HepG2 (cell line): ENCODE data around the gene HEATR5B.

Source experiments
- EHMT2 ChIP-seq: fragments of 200-600 bp; sonication (generic); IDR thresholded peaks from 2 replicates; pipeline ENCODE4 v1.7.0; 2017; ENCODE audit warnings: antibody characterized with exemption, low read depth, low read length, borderline replicate concordance
- KDM1A ChIP-seq: IDR thresholded peaks from 2 replicates; pipeline ENCODE4 v1.6.1; 2016; ENCODE audit warnings: missing compliant biosample characterization
- POLR2AphosphoS5 ChIP-seq: IDR thresholded peaks from 2 replicates; pipeline ENCODE4 v1.6.1; 2012; ENCODE audit warnings: low read depth, low read length
- SUZ12 ChIP-seq: fragments of 150-350 bp; IDR thresholded peaks from 2 replicates; pipeline ENCODE4 v1.6.1; 2014; ENCODE audit warnings: low read depth, low read length
- TAF1 ChIP-seq: sonication (generic); formaldehyde crosslinking; IDR thresholded peaks from 2 replicates; pipeline ENCODE4 v1.4.0; 2020; ENCODE audit warnings: missing genetic modification reagents
- TCF7L2 ChIP-seq: IDR thresholded peaks from 2 replicates; pipeline ENCODE4 v1.6.1; 2011; ENCODE audit warnings: mild to moderate bottlenecking, low read depth, low read length, moderate library complexity
- TF ChIP-seq, protein P1 (sequence below): sonication (generic); formaldehyde crosslinking; IDR thresholded peaks from 2 replicates; pipeline ENCODE4 v1.4.0; 2020; ENCODE audit warnings: missing genetic modification reagents, mild to moderate bottlenecking, borderline replicate concordance
- TF ChIP-seq, protein P2 (sequence below): sonication (generic); formaldehyde crosslinking; IDR thresholded peaks from 2 replicates; pipeline ENCODE4 v1.5.1; 2020; ENCODE audit warnings: missing genetic modification reagents, mild to moderate bottlenecking, borderline replicate concordance
- TF ChIP-seq, protein P3 (sequence below): sonication (generic); formaldehyde crosslinking; IDR thresholded peaks from 2 replicates; pipeline ENCODE4 v1.4.0; 2020; ENCODE audit warnings: low read depth, missing genetic modification reagents
- TF ChIP-seq, protein P4 (sequence below): sonication (generic); formaldehyde crosslinking; IDR thresholded peaks from 2 replicates; pipeline ENCODE4 v1.5.0; 2020; ENCODE audit warnings: mild to moderate bottlenecking, missing genetic modification reagents, moderate library complexity
- TF ChIP-seq, protein P5 (sequence below), 2 experiments: IDR thresholded peaks; 2 replicates each; pipeline ENCODE4 v1.6.1; 2011 to 2012; ENCODE audit warnings: low read length in 2 of 2, borderline replicate concordance in 1 of 2, low read depth in 1 of 2, mild to moderate bottlenecking in 1 of 2, moderate library complexity in 1 of 2

DNA sequence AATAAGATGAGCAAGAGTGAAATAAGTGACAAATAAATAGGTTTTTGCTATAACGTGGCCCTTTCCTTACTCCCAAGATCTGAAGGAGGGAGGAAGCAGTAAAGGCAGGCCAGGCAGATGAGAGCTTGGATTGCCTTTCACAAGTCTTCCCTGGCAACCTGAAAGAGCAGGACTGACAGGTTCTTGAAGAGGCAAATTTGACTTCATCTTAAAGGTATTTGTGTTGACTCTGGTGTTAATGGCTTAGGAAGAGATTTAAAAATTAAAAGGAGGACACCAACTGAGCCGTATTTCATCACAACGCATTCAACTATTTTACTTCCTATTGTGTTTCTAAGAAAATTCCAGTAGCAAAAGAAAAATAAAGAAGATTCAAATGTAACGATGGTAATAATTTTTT lies 121.1 kb downstream of the HEATR5B start:
- TF ChIP-seq, protein P1, sequence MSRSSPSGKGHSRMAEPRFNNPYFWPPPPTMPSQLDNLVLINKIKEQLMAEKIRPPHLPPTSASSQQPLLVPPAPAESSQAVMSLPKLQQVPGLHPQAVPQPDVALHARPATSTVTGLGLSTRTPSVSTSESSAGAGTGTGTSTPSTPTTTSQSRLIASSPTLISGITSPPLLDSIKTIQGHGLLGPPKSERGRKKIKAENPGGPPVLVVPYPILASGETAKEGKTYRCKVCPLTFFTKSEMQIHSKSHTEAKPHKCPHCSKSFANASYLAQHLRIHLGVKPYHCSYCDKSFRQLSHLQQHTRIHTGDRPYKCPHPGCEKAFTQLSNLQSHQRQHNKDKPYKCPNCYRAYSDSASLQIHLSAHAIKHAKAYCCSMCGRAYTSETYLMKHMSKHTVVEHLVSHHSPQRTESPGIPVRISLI (CRISPR knock-in tag): no peak
- TF ChIP-seq KDM1A: no peak
- TF ChIP-seq, protein P2, sequence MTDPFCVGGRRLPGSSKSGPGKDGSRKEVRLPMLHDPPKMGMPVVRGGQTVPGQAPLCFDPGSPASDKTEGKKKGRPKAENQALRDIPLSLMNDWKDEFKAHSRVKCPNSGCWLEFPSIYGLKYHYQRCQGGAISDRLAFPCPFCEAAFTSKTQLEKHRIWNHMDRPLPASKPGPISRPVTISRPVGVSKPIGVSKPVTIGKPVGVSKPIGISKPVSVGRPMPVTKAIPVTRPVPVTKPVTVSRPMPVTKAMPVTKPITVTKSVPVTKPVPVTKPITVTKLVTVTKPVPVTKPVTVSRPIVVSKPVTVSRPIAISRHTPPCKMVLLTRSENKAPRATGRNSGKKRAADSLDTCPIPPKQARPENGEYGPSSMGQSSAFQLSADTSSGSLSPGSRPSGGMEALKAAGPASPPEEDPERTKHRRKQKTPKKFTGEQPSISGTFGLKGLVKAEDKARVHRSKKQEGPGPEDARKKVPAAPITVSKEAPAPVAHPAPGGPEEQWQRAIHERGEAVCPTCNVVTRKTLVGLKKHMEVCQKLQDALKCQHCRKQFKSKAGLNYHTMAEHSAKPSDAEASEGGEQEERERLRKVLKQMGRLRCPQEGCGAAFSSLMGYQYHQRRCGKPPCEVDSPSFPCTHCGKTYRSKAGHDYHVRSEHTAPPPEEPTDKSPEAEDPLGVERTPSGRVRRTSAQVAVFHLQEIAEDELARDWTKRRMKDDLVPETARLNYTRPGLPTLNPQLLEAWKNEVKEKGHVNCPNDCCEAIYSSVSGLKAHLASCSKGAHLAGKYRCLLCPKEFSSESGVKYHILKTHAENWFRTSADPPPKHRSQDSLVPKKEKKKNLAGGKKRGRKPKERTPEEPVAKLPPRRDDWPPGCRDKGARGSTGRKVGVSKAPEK (CRISPR knock-in tag): no peak
- TF ChIP-seq, protein P3, sequence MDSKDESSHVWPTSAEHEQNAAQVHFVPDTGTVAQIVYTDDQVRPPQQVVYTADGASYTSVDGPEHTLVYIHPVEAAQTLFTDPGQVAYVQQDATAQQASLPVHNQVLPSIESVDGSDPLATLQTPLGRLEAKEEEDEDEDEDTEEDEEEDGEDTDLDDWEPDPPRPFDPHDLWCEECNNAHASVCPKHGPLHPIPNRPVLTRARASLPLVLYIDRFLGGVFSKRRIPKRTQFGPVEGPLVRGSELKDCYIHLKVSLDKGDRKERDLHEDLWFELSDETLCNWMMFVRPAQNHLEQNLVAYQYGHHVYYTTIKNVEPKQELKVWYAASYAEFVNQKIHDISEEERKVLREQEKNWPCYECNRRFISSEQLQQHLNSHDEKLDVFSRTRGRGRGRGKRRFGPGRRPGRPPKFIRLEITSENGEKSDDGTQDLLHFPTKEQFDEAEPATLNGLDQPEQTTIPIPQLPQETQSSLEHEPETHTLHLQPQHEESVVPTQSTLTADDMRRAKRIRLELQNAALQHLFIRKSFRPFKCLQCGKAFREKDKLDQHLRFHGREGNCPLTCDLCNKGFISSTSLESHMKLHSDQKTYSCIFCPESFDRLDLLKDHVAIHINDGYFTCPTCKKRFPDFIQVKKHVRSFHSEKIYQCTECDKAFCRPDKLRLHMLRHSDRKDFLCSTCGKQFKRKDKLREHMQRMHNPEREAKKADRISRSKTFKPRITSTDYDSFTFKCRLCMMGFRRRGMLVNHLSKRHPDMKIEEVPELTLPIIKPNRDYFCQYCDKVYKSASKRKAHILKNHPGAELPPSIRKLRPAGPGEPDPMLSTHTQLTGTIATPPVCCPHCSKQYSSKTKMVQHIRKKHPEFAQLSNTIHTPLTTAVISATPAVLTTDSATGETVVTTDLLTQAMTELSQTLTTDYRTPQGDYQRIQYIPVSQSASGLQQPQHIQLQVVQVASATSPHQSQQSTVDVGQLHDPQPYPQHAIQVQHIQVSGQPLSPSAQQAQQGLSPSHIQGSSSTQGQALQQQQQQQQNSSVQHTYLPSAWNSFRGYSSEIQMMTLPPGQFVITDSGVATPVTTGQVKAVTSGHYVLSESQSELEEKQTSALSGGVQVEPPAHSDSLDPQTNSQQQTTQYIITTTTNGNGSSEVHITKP (CRISPR knock-in tag): no peak
- no peak for TF ChIP-seq SUZ12
- no peak for TF ChIP-seq TCF7L2
- TF ChIP-seq EHMT2: no peak
- TF ChIP-seq TAF1 (CRISPR knock-in tag): no peak
- no peak for TF ChIP-seq POLR2AphosphoS5
- TF ChIP-seq, protein P4, sequence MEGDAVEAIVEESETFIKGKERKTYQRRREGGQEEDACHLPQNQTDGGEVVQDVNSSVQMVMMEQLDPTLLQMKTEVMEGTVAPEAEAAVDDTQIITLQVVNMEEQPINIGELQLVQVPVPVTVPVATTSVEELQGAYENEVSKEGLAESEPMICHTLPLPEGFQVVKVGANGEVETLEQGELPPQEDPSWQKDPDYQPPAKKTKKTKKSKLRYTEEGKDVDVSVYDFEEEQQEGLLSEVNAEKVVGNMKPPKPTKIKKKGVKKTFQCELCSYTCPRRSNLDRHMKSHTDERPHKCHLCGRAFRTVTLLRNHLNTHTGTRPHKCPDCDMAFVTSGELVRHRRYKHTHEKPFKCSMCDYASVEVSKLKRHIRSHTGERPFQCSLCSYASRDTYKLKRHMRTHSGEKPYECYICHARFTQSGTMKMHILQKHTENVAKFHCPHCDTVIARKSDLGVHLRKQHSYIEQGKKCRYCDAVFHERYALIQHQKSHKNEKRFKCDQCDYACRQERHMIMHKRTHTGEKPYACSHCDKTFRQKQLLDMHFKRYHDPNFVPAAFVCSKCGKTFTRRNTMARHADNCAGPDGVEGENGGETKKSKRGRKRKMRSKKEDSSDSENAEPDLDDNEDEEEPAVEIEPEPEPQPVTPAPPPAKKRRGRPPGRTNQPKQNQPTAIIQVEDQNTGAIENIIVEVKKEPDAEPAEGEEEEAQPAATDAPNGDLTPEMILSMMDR (CRISPR knock-in tag): no peak
- TF ChIP-seq, protein P5, sequence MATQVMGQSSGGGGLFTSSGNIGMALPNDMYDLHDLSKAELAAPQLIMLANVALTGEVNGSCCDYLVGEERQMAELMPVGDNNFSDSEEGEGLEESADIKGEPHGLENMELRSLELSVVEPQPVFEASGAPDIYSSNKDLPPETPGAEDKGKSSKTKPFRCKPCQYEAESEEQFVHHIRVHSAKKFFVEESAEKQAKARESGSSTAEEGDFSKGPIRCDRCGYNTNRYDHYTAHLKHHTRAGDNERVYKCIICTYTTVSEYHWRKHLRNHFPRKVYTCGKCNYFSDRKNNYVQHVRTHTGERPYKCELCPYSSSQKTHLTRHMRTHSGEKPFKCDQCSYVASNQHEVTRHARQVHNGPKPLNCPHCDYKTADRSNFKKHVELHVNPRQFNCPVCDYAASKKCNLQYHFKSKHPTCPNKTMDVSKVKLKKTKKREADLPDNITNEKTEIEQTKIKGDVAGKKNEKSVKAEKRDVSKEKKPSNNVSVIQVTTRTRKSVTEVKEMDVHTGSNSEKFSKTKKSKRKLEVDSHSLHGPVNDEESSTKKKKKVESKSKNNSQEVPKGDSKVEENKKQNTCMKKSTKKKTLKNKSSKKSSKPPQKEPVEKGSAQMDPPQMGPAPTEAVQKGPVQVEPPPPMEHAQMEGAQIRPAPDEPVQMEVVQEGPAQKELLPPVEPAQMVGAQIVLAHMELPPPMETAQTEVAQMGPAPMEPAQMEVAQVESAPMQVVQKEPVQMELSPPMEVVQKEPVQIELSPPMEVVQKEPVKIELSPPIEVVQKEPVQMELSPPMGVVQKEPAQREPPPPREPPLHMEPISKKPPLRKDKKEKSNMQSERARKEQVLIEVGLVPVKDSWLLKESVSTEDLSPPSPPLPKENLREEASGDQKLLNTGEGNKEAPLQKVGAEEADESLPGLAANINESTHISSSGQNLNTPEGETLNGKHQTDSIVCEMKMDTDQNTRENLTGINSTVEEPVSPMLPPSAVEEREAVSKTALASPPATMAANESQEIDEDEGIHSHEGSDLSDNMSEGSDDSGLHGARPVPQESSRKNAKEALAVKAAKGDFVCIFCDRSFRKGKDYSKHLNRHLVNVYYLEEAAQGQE (IDR thresholded peaks at IDR 0.05; ENCODE audit: borderline replicate concordance in 1 of 2, low read depth in 1 of 2, low read length in 2 of 2): no peak
